GM18517 (cell line): ENCODE measurements around the gene FRMD4A.

Source experiments
- ATAC-seq: cut with Tn5 transposase; IDR thresholded peaks from one replicate; pipeline ENCODE4 v1.9.1; 2021; ENCODE audit warnings: mild to moderate bottlenecking, moderate library complexity; ENCODE audit not compliant: unreplicated experiment

FRMD4A gene

DNA sequence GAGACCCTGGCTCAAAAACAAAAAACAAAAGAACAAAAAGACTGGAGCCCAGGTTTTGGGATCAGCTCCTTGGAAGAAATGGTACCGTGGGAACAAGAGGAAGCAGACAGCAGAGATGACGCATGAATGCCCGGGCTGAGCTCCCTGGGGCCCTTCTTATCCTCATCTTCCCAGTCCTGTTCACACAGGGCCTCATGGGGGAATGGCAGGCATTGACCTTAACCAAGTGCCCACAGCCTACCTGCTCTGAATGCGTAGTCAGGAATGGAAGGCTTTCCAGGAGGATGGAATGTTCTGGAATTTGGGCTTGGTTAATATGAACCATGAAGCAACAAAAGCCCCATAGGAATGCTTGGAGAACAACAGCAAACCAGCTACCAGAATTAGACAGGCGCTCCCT, 589.3 kb downstream of the FRMD4A start:
- ATAC-seq, result no peak

DNA sequence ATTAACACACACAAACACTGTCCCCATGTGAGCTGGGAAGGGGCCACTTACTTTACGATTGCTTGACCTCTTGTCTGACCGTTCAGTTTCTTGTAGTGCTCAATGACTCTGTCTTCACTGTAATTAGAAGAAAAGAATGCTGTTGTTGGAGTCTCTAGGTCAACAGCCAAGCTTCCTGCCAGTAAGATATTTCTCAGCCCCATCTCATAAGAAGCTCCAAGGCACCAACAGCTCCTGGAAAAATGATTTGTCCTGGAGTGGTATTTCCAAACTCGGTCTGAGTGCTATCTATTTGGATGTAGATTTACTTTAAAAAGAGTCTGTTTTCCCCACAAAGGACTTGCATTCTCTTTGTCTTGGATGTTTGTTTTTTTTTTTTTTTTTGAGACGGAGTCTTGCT, 590.3 kb downstream of the FRMD4A start:
- ATAC-seq, result no peak

DNA sequence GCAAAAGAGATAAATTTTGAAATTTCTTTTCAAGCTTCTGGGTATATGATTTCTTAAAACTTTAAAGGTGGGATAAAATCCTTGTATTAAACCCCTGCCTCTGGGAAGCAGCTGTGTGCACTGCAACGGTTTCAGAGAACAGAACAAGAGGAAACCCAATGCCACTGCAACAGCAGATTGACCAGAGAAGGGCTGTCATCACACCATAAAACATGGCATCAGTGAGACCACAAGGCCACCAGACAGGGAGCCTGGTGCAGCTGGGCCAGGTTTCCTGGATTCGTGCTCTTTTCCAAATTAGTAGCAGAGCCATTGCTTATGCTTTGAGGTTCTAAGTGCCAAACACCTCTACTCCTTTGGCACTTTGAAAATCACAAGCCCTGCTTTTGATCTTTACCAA, 591.5 kb downstream of the FRMD4A start:
- no peak for ATAC-seq

DNA sequence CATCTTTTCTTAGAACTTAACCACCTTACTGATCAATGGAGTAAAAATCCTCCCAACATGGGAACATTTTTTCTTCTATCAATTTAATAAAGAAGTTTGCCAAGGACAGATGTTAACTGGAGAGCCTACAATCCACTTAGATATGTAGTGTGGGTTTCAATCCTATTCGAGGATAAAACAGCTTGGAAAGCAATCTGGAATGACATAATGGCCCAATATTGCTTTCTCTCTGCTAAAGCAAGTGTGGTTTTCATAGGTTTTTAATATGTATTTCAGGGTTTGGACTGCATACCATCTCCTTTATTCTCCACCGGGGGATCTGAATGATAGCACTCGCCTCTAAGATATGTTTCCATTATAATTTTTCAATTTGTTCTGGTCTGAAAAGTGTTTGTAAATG, 594.2 kb downstream of the FRMD4A start:
- ATAC-seq, result no peak

- ATAC-seq, result no peak
Measured at GRCh38 chr10:13734151-13734550, 596.6 kb downstream of the FRMD4A start.

GRCh38 chr10:13733071-13733470, 597.7 kb downstream of the FRMD4A start:
- ATAC-seq, result no peak

DNA sequence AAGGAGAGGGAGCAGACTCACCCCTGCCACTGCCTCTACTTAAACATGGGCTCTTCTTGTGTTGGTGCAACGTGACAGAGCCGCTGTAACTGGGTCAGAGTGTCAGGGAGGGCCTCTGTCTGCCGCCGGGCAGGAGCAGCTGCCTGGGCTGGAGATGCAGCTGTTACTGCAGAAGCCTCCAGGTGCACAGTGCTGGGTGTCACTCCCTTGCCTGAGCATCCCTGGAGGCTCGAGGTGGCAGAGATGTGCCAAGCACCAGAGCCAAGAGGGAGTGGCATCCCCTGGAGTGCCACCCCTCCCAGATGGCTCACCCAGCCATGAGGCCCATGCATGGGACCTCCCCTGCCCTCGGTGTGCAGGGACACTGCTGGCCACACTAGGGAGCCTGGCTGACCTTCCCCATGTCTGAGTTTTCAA, 598.3 kb downstream of the FRMD4A start:
- no peak for ATAC-seq

DNA sequence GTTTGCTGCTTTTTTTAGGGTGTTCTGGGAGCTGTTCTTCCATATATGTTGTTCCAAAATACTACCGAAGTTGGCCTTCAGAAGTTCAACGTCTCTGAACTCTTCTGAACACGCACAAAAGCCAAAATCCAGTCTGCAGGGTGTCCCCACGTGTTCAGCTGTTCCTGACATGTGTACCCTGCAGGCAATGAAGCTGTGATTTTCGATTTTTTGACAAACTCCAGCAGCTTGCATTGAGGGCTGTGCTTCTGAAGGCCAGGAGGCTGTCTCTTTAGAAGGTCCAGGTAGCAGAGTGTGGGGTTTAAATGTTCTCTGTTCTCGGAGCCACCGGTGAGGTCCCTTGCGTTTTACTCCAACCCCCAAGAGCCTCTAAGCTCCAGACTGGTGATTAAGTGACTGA, 598.9 kb downstream of the FRMD4A start:
- ATAC-seq, result no peak

DNA sequence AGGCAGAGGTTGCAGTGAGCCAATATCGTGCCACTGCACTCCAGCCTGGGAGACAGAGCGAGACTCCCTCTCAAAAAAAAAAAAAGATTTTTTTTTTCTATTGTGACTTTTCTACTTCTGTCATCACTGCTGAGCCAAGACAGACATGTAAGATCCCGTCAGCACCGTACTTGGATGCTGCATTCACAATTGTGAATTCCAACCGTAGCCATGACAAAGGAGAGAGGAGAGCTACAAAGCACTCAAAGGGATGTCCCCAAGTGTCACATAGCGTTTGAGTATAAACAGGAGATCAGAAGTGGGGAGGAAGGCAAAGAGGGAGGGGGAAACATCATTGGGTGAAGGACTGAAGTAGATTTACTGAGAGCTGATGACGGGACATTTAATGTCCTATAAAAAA, 599.8 kb downstream of the FRMD4A start:
- no peak for ATAC-seq

GRCh38 chr10:13730306-13730652, 600.4 kb downstream of the FRMD4A start:
- no peak for ATAC-seq

DNA sequence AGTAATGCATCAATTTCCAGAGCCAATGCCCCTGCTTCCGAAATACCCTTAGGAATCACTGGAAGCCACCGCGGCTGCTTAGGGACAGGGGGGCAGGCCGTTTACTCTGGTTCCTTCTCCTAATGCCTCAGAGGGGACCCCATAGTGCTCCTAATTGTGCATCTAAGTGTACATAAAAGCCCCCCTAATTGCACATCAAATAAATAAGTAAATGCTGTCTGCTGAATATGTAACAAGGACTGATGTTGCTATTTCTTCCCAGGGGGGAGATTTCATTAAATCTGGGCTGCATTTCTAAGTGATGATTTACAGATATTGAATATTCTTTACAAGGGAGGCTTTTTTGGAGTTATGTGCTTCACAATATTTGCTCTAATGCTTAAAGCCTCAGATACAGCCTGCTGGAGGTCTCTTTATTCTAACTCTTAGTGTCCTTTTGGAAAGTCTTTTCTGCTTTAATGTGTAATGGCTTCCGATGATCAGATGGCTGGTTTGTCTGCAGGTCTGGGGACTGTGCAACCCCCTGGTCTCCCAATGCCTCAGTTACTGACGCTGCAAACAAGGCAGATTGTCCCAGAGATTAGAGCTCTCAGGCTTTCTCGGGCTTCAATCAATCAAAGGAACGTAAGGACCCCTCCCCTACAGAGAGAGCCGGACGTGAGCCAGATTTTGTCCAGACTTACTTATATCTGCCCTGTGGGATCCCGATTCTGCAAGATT, 601.0 kb downstream of the FRMD4A start:
- ATAC-seq, result no peak

- ATAC-seq, result no peak
Measured at GRCh38 chr10:13728898-13729535, 601.7 kb downstream of the FRMD4A start.

DNA sequence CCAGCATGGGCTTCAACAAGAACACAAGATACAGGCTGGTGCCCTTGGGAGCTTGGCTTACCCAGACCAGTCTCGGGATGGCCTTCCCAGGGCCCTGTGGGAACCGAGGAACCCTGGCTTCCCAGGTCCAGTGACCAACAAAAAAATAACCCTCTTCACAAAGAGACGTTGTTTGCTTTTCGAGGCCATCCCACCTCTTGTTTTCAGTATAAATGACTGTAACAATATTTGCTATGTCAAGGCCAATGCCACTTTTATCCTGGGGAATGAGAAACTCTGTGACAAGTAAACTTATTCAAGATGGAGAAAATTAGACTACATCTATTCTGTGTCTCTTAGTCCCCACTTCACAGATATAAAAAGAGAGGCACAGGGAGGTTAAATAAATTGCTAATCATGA, 605.1 kb downstream of the FRMD4A start:
- no peak for ATAC-seq

- no peak for ATAC-seq
Measured at GRCh38 chr10:13724484-13724883, 606.2 kb downstream of the FRMD4A start.

- no peak for ATAC-seq
Measured at GRCh38 chr10:13722747-13723653, 607.7 kb downstream of the FRMD4A start.

DNA sequence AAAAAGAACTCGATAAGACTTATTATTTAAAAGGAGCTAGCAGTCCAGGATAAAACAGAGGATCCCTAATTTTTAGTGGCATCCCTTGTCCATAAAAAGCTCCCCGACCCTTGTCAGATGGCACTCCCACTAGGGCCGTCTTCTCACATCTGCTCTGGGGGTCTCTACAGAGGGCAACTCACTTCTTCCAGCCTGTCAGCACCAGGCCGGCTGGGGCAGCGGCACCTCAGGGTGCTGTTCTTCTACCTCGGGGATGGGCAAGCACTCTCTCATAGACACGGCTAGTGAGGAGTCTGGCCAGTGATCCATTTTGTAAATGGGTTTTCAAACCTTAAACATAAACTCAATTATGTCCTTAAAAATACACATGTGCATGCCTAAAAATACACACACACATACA, 609.2 kb downstream of the FRMD4A start:
- ATAC-seq, result no peak

GRCh38 chr10:13720699-13721098, 610.0 kb downstream of the FRMD4A start:
- ATAC-seq, result no peak

- ATAC-seq, result no peak
Measured at GRCh38 chr10:13719425-13719824, 611.3 kb downstream of the FRMD4A start.

DNA sequence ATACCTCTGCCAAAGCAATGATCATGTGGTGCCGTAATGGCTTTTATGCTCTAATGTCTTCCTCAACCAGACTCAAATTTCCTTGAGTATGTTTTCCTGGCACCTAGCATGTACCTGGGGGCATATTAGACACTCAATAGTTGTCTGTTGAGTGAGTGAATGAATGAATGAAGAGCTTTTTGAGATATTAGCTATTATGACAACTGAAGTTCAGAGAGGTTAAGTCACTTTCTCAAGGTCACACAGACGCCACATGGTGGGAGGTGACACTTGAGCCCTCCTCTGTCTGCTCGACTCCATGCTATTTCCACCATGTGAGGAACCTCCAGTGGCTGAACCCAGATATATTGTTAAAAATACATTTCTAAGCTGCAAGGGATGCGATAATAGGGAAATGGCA, 611.9 kb downstream of the FRMD4A start:
- no peak for ATAC-seq

- no peak for ATAC-seq
Measured at GRCh38 chr10:13717936-13718772, 612.6 kb downstream of the FRMD4A start.

- no peak for ATAC-seq
Measured at GRCh38 chr10:13717571-13717935, 613.2 kb downstream of the FRMD4A start.
